ENCODE data around the gene STX3. TPM values are rescaled to one million over a fixed set of nuclear protein-coding genes. Genes with fewer than 3 reads are reported as not detected.
A peak's percentile ranks its signal among the peaks of the same experiment; 100 is the strongest.

Gene STX3
- total and polyA plus RNA-seq, 2 of the 13 experiments (the other 11 are each of a cell fraction or from before 2014, with no cell fraction given) = 16.5 to 24.0 TPM

GRCh38 chr11:59778122-59778521, 22.9 kb downstream of the STX3 start:
- intact Hi-C loops (cut with micrococcal nuclease; ENCODE audit: unreplicated experiment) = no loop called here
- in situ Hi-C loops (cut with HindIII; ENCODE audit: extremely low pct_ligation_motif_present, low pct_unique_long_range_greater_than_20kb) = no loop called here
- Histone ChIP-seq H3K27me3 (ENCODE audit: control insufficient read depth in 1 of 2, insufficient read depth in 2 of 2, low read length in 2 of 2) (no peaks in the 10 kb centered on the region), H3K4me1 (ENCODE audit: insufficient read depth, low read length) (peaks cover 29% of the 10 kb centered on the region), H3K27ac (ENCODE audit: extremely low read length, insufficient read depth, low read length) (no peak overlapping the region), H3K79me2 (ENCODE audit: insufficient read depth, low read length) (no peaks in the 10 kb centered on the region), H3K4me3 (replicated peaks in 1 of 3; ENCODE audit: insufficient read depth in 1 of 3, low read depth in 2 of 3, low read length in 3 of 3) (no peak overlapping the region), H3K4me2 (ENCODE audit: low read depth, low read length) (no peak overlapping the region), H2AFZ (ENCODE audit: low read length) (no peak overlapping the region), H3K36me3 (replicated peaks in 1 of 2; ENCODE audit: control insufficient read depth in 1 of 2, insufficient read depth in 2 of 2, low read length in 2 of 2) (peaks cover 2 to 4% of the 10 kb centered on the region in 2 experiments; a peak in 3 of 5 replicates), H4K20me1 (ENCODE audit: insufficient read depth, low read length) (no peaks in the 10 kb centered on the region), H3K9ac (ENCODE audit: insufficient read depth, low read depth, low read length) (no peak overlapping the region), H3K9me3 (ENCODE audit: low read length) (no peaks in the 10 kb centered on the region)
- TF ChIP-seq EHMT2 (IDR thresholded peaks at IDR 0.05; ENCODE audit: borderline replicate concordance, low read depth, low read length) = no peak
- peak; percentile 62; the same call in 1 of the 2 replicates for TF ChIP-seq FOSL2 (CRISPR knock-in tag; IDR thresholded peaks at IDR 0.05)
- BruUV-seq (replicated peaks) = no TSS peak
- POLR2A ChIA-PET = interaction anchor here (0.9 to 5.0 kb wide), 3 partner anchors 9 to 32 kb away, joined by 4 to 28 read pairs (median 5); partner anchors contain the start of genes MRPL16 and STX3
- CTCF ChIA-PET (ENCODE audit: low intra/inter-chr PET ratio, low total read pairs) = no interaction called here
- ATAC-seq (peak; percentile 38; the same call in 1 of the 3 replicates), DNase-seq (ENCODE audit: low spot score) (peak; percentile 29), FAIRE-seq (no peak)
- 61% methylated on average over 2 of the region's 2 CpGs for WGBS (ENCODE audit: low lambda C conversion rate)

GRCh38 chr11:59779487-59779886, 24.3 kb downstream of the STX3 start:
- Histone ChIP-seq H3K4me3 (replicated peaks in 1 of 3; ENCODE audit: insufficient read depth in 1 of 3, low read depth in 2 of 3, low read length in 3 of 3) (no peak overlapping the region), H3K79me2 (ENCODE audit: insufficient read depth, low read length) (no peaks in the 10 kb centered on the region), H3K27ac (ENCODE audit: extremely low read length, insufficient read depth, low read length) (no peak overlapping the region), H2AFZ (ENCODE audit: low read length) (no peak overlapping the region), H3K36me3 (replicated peaks in 1 of 2; ENCODE audit: control insufficient read depth in 1 of 2, insufficient read depth in 2 of 2, low read length in 2 of 2) (peaks cover 2 to 3% of the 10 kb centered on the region in 2 experiments; a peak in 3 of 5 replicates), H3K4me2 (ENCODE audit: low read depth, low read length) (no peak overlapping the region), H3K4me1 (ENCODE audit: insufficient read depth, low read length) (peaks cover 29% of the 10 kb centered on the region), H3K27me3 (ENCODE audit: control insufficient read depth in 1 of 2, insufficient read depth in 2 of 2, low read length in 2 of 2) (no peaks in the 10 kb centered on the region), H3K9me3 (ENCODE audit: low read length) (no peaks in the 10 kb centered on the region), H3K9ac (ENCODE audit: insufficient read depth, low read depth, low read length) (no peak overlapping the region), H4K20me1 (ENCODE audit: insufficient read depth, low read length) (no peaks in the 10 kb centered on the region)
- intact Hi-C loops (cut with micrococcal nuclease; ENCODE audit: unreplicated experiment) = no loop called here
- DNase-seq (ENCODE audit: low spot score) = no peak
- no peak for TF ChIP-seq SP4 (CRISPR knock-in tag; IDR thresholded peaks at IDR 0.05)
- TF ChIP-seq ZNF329 (CRISPR knock-in tag; IDR thresholded peaks at IDR 0.05; ENCODE audit: low read depth) = no peak
- TF ChIP-seq SNAI1 (CRISPR knock-in tag; IDR thresholded peaks at IDR 0.05; ENCODE audit: borderline replicate concordance) = no peak
- TF ChIP-seq THYN1 (CRISPR knock-in tag; IDR thresholded peaks at IDR 0.05; ENCODE audit: borderline replicate concordance, low read depth) = no peak
- no peak for TF ChIP-seq ZNF496 (CRISPR knock-in tag; IDR thresholded peaks at IDR 0.05; ENCODE audit: insufficient replicate concordance)
- no peak for TF ChIP-seq ZNF547 (CRISPR knock-in tag; IDR thresholded peaks at IDR 0.05)
- no peak for TF ChIP-seq CEBPG (CRISPR knock-in tag; IDR thresholded peaks at IDR 0.05)
- TF ChIP-seq SNAPC2 (CRISPR knock-in tag; IDR thresholded peaks at IDR 0.05) = no peak
- no peak for TF ChIP-seq RARG (CRISPR knock-in tag; IDR thresholded peaks at IDR 0.05; ENCODE audit: low read depth)
- no peak for TF ChIP-seq ZNF546 (CRISPR knock-in tag; conservative IDR thresholded peaks at IDR 0.05)
- FAIRE-seq = no peak
- BruUV-seq (replicated peaks) = no TSS peak
- in situ Hi-C loops (cut with HindIII; ENCODE audit: extremely low pct_ligation_motif_present, low pct_unique_long_range_greater_than_20kb) = no loop called here
- POLR2A ChIA-PET = no interaction called here
- WGBS (ENCODE audit: low lambda C conversion rate) = 58% methylated on average over 1 of the region's 1 CpG
- ATAC-seq = no peak
- CTCF ChIA-PET (ENCODE audit: low intra/inter-chr PET ratio, low total read pairs) = no interaction called here
